ENCODE measurements around the gene TFEB. TPM values are rescaled to one million over a fixed set of nuclear protein-coding genes. Genes with fewer than 3 reads are reported as not detected.

Gene TFEB
- total and polyA plus RNA-seq, 10 of the 15 experiments (the other 5 are each of a cell fraction or from before 2014, with no cell fraction given) = 0.84 to 108 (median 60.8) TPM

- no peak for TF ChIP-seq MLLT1 (IDR thresholded peaks at IDR 0.05)
- TF ChIP-seq ELK1 (IDR thresholded peaks at IDR 0.05; ENCODE audit: low read depth, low read length) = no peak
- no peak for TF ChIP-seq EGR1 (IDR thresholded peaks at IDR 0.05; ENCODE audit: borderline replicate concordance in 1 of 2, low read depth in 2 of 2, low read length in 2 of 2)
- TF ChIP-seq RB1 (IDR thresholded peaks at IDR 0.05; ENCODE audit: borderline replicate concordance) = no peak
- no peak for TF ChIP-seq PKNOX1 (IDR thresholded peaks at IDR 0.05)
- no peak for TF ChIP-seq EP300 (IDR thresholded peaks at IDR 0.05; ENCODE audit: borderline replicate concordance in 1 of 2, control insufficient read depth in 1 of 2, low read depth in 2 of 2, low read length in 2 of 2)
- TF ChIP-seq MTA3 (IDR thresholded peaks at IDR 0.05; ENCODE audit: borderline replicate concordance, low read length) = 0 out of 2 replicates have a peak, but pooled peaks have one; percentile 29
- TF ChIP-seq EZH2 (IDR thresholded peaks at IDR 0.05; ENCODE audit: borderline replicate concordance, control insufficient read depth, low read depth, low read length) = no peak
- no peak for TF ChIP-seq HDGF (IDR thresholded peaks at IDR 0.05)
- TF ChIP-seq CBX5 (IDR thresholded peaks at IDR 0.05; ENCODE audit: low read depth) = no peak
- TF ChIP-seq ZBTB33 (IDR thresholded peaks at IDR 0.05) = no peak
- TF ChIP-seq ZNF622 (IDR thresholded peaks at IDR 0.05) = no peak
- TF ChIP-seq TARDBP (IDR thresholded peaks at IDR 0.05; ENCODE audit: borderline replicate concordance) = no peak
- 0 out of 2 replicates have a peak, but pooled peaks have one; percentile 10 for TF ChIP-seq RUNX3 (IDR thresholded peaks at IDR 0.05; ENCODE audit: low read length)
- TF ChIP-seq PAX5 (IDR thresholded peaks at IDR 0.05; ENCODE audit: borderline replicate concordance, low read depth, low read length) = no peak
- TF ChIP-seq STAT3 (IDR thresholded peaks at IDR 0.05; ENCODE audit: low read depth, low read length) = no peak
- TF ChIP-seq SREBF2 (IDR thresholded peaks at IDR 0.05; ENCODE audit: low read length) = no peak
Observed at GRCh38 chr6:41724228-41724580, 11.2 kb downstream of the TFEB start (continued).

All from GM12878 (cell line).